ENCODE measurements around the gene AOC1.
A peak's percentile ranks its signal among the peaks of the same experiment; 100 is the strongest.
"Not testable (repeated sequence)": the region's sequence is repeated elsewhere in the genome, so short reads cannot be mapped to it uniquely, and the experiment has no call there.

The AOC1 gene

DNA sequence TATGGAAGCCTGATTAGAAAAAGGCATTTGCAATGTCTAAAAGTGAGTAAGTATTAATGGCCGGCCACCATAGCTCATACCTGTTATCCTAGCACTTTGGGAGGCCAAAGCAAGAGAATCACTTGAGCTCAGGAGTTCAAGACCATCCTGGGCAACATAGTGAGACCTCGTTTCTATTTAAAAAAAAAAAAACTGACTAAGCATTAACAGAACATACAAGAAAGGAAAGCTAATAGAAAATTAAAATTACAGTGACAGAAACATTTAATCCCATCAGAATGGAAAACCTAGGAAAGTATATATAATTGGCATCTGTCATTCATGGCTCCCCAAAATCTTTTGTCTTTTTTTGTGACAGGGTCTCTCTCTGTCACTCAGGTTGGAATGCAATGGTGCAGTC is 55.9 kb downstream of the AOC1 start:
- Histone ChIP-seq H3K36me3 (ENCODE audit: control insufficient read depth, insufficient read depth, low read length) (no peaks in the 10 kb centered on the region), H3K4me3 (ENCODE audit: insufficient read depth, low read depth, low read length, poor library complexity, severe bottlenecking) (no peak overlapping the region), H3K27me3 (replicated peaks; ENCODE audit: control insufficient read depth, insufficient read depth, low read length, poor library complexity, severe bottlenecking) (no peaks in the 10 kb centered on the region), H3K4me1 (ENCODE audit: control insufficient read depth, insufficient read depth, low read length, poor library complexity, severe bottlenecking) (peaks cover 7% of the 10 kb centered on the region), H3K27ac (ENCODE audit: insufficient read depth, low read length, poor library complexity, severe bottlenecking) (no peak overlapping the region), H3K9me3 (ENCODE audit: control insufficient read depth, low read length) (no peaks in the 10 kb centered on the region)
- DNase-seq: no peak

DNA sequence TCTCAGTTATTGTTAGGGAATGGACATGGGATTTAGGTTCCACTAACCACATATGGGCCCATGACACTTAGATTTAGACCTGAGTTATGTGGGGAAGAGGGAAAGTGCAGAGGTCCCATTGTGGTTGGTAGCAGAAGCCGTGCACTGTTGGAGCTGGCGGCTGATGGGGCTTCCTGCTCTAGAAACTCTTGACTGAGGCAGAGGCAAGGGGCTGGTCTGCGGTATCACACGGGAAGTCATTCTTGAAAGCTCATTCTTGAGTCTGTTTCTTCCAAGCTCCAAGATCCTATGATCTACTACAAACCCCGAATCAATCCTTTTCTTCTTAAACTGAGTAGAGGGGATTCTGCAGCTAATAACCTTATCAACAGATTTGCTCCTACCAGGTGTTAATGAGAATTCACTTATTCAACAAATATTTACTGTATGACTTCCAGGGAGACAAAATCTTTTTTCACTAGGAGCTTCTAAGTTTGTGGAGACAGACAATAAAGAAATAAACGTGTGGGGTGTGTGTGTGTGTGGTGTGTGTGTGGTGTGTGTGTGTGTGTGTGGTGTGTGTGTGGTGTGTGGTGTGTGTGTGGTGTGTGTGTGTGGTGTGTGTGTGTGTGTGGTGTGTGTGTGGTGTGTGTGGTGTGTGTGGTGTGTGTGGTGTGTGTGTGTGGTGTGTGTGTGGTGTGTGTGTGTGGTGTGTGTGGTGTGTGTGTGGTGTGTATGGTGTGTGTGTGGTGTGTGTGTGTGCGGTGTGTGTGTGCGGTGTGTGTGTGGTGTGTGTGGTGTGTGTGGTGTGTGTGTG is 57.1 kb downstream of the AOC1 start:
- H3K27me3 ChIP-seq (replicated peaks; ENCODE audit: control insufficient read depth, insufficient read depth, low read length, poor library complexity, severe bottlenecking): no peaks in the 10 kb centered on the region
- peaks cover 7% of the 10 kb centered on the region for H3K4me1 ChIP-seq (ENCODE audit: control insufficient read depth, insufficient read depth, low read length, poor library complexity, severe bottlenecking)
- peak in 1 of 3 donors; percentile 12 for DNase-seq
- no peaks in the 10 kb centered on the region for H3K36me3 ChIP-seq (ENCODE audit: control insufficient read depth, insufficient read depth, low read length)
- no peak overlapping the region for H3K27ac ChIP-seq (ENCODE audit: insufficient read depth, low read length, poor library complexity, severe bottlenecking)
- no peak overlapping the region for H3K4me3 ChIP-seq (ENCODE audit: insufficient read depth, low read depth, low read length, poor library complexity, severe bottlenecking)
- no peaks in the 10 kb centered on the region for H3K9me3 ChIP-seq (ENCODE audit: control insufficient read depth, low read length)

- H3K9me3 ChIP-seq (ENCODE audit: control insufficient read depth, low read length); H3K4me1 ChIP-seq (ENCODE audit: control insufficient read depth, insufficient read depth, low read length, poor library complexity, severe bottlenecking); DNase-seq; H3K36me3 ChIP-seq (ENCODE audit: control insufficient read depth, insufficient read depth, low read length); H3K27me3 ChIP-seq (replicated peaks; ENCODE audit: control insufficient read depth, insufficient read depth, low read length, poor library complexity, severe bottlenecking); H3K4me3 ChIP-seq (ENCODE audit: insufficient read depth, low read depth, low read length, poor library complexity, severe bottlenecking); H3K27ac ChIP-seq (ENCODE audit: insufficient read depth, low read length, poor library complexity, severe bottlenecking): not testable (repeated sequence)
These were observed 58.1 kb downstream of the AOC1 start for GRCh38 chr7:150910305-150910995.

- Histone ChIP-seq H3K9me3 (ENCODE audit: control insufficient read depth, low read length) (no peaks in the 10 kb centered on the region), H3K4me3 (ENCODE audit: insufficient read depth, low read depth, low read length, poor library complexity, severe bottlenecking) (no peak overlapping the region), H3K36me3 (ENCODE audit: control insufficient read depth, insufficient read depth, low read length) (no peaks in the 10 kb centered on the region), H3K27ac (ENCODE audit: insufficient read depth, low read length, poor library complexity, severe bottlenecking) (no peak overlapping the region), H3K27me3 (replicated peaks; ENCODE audit: control insufficient read depth, insufficient read depth, low read length, poor library complexity, severe bottlenecking) (no peaks in the 10 kb centered on the region), H3K4me1 (ENCODE audit: control insufficient read depth, insufficient read depth, low read length, poor library complexity, severe bottlenecking) (peaks cover 7% of the 10 kb centered on the region)
- DNase-seq: no peak
These were observed 58.7 kb downstream of the AOC1 start for GRCh38 chr7:150910996-150911422.

Measured in effector memory CD4-positive, alpha-beta T cell (primary cell).